ENCODE data around the gene LRCH4.

LRCH4 gene

DNA sequence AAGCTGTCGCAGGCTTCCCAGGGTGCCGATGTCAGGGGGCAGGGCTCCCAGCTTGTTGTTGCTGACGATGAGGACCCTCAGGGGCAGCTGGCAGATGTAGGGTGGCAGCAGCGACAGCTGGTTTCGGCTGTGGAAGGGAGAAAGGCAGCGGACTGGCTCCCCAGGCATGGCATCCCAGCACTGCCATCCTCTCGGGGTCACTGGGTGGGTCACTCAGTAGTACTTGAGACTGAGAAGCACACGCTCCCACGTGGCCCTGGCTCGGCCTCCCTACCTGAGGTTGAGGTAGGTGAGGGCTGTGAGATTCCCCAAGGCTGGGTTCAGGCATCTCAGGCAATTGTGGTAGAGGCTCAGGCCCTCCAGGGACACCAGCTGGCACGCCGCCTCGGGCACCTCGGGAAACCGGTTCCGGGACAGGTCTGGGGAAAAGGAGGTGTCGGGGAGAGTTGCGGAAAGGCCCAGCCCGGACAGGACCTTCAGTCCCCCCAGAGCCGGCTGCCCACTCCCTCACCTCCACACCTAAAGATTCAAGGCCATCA, 3.8 kb downstream of the LRCH4 start:
- no peak for DNase-seq

DNA sequence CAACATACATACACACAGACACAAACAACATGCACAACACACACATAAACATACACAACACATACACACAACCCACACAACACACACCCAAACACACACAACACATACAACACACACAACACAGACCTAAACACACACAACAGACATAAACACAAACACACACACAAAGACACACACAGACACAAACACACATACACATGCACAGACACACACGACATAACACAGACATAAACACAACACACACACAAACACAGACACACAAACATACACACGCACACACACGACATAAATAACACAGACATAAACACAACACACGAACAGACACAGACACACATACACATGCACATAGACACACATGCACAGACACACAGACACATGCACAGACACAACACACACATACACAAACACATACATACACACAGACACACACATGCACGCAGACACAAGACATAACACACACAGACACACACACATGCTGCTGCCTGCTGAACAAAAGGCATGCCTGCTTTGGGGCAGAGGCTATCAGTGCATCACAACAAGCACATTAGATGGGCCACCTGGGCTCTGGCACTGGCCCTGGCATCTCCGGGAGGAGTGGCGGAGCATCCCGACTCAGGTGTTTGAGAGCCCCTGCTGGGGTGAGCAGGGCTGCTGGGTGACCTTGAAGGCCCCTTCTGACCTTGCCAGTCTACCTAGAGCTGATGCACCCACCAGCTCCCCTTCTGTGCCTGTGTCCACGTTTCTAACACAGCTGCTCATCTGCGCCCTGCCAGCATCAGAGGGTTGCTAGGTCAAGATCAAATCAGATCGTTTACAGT, 5.3 kb downstream of the LRCH4 start:
- DNase-seq, result no peak

DNA sequence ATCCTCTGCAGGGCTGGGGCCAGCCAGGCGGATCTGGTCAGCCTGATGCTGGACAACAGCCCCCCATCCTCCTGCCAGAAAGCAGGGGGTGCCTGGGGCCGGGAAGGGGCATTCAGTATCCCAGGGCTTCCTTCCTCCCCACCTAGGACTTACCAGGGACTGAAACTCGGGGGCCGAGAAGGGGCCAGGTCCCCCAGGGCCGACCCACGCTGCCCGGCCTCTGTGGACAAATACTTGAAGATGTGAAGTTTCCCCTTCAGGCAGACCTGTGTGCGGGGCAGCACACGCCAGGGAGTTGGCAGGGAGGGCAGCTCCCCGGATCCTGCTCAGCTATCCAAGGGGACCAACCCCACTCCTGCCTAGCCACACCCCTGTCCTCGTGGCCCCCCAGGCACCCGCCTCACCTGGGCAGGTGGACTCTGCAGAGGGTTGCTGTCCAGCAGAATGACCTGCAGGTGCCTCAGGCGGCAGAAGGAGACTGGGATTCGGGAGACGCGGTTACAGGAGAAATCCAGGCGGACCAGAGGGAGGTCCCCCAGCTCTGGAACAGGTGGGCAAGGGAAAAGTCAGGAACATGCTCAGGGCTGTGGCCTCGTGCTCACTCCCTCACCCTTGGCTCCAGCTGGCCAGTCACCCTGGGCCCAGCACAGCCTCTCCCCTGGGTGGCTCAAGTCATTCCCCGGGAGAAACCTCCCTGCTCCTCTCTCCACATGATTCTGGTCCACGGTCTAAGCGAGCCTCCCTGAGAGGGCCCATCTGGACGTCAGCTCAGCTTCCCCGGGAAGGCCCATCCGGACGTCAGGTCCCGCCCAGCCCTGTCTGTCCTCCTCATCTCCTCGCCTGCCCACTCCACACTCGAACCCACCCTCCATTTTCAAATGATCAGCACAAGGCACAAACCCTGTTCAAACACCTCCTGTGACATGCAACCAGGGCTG, 7.4 kb downstream of the LRCH4 start:
- no peak for DNase-seq

DNA sequence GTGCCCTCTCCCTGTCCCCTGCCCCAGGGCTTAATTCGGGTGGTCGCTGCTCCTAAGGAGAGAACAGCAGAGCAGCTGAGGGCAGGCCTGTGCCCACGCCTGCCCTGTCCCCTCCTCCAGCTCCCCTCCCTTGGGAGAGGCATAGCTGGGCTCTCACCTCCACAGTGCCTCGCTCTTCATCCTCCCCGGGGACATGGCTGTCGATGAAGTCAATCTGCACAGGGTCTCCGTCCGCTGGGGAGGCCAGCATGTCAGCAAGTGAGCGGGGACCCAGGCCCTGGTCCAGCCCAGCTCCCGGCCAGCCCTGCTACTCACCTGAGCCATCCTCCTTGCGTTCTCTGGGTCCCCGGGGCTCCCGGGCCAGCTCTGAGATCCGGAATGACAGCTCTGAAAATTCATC, 8.4 kb downstream of the LRCH4 start:
- no peak for DNase-seq

DNA sequence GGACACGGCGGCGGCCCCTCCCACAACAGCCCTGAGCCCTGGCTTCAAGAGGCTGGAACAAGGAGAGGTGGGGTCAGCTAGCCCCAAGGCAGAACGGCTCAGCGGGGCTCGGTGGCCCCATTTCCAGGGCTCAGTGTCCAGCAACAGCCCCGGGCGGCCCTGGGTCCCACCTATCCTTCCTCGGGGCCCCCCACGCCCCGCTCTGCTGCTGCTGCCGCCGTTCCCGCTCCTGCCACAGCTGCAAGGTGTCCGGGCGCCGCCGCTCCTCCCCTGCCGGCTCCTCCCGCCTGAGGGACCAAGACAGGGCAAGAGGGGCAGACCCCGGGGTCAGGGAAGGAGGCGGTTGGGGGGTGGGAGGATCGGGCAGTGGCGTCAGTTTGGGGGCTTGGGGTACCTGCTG, 8.8 kb downstream of the LRCH4 start:
- DNase-seq, result no peak

DNA sequence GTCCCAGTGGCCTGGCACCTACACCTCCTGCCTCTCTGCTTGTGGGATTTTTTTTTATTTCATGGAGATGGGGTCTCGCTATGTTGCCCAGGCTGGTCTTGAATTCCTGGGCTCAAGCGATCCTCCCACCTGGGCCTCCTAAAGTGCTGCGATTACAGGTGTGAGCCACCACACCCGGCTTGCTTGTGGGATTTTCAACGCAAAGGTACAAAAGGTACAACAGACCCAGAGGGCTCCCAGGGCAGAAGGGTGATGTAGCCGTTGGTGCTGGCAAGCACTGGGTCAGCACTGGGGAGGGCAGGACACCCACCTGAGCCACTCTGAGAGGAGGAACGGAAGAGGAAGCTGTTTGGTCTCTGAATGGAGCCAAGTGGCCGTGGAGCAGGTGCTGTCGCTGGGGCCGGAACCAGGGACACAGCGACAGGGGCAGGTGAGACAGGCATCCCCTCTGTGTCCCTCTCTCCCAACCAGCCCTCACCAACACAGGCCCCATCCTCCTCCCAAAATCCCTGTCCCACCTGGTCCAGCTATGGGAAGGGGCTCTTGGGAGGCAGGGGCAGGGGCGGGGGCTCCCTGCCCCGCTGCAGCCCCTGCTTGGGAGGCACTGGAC, 9.4 kb downstream of the LRCH4 start:
- no peak for DNase-seq

DNA sequence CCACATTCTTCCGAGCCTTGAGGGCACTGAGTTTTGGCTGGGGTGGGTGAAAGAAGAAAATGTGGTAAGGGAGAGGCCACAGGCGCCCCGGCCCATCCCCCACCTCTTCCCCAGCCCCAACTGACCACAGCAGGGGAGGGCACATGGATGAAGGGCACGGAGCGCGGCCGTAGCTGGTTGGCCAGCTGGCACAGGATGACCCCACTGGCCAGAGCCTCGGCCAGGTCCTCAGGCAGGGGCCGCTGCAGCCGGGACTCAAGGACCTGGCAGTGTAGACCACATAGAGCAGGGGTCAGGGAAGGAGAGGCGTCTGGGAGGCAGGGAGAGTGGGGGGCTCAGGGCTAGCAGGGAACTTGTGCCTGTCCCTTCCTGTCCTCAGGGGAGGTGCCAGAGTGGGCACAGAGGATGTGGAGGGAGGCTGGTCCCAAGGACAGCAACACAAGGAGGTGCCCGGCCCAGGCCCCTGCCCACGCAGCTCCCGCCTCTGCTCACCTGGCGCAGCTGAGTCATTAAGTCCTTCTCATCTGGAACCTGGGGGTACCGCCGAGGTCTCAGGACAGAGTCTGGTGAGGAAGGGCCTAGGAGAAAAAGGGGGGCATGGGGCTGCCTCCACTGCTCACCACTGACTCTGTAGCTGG, 10.1 kb downstream of the LRCH4 start:
- DNase-seq, result no peak

DNA sequence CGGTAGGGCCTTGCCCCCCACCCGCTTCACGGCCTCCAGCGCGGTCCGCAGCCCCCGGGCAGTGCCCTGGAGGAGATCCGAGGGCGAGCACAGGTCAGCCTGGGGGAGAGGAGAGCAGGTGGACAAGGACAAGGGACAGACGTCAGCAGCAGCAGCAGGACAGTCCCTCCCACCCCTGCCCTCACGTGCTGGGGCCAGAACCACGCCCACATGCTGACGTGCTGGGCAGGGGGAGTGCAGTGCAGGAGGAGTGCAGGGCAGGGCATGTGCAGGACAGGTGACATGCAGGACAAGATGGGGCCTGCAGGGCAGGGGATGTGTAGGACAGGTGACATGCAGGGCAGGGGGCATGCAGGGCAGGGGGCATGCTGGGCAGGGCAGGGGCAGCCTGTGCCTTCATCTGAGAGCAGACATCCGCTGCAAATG, 10.7 kb downstream of the LRCH4 start:
- no peak for DNase-seq

DNA sequence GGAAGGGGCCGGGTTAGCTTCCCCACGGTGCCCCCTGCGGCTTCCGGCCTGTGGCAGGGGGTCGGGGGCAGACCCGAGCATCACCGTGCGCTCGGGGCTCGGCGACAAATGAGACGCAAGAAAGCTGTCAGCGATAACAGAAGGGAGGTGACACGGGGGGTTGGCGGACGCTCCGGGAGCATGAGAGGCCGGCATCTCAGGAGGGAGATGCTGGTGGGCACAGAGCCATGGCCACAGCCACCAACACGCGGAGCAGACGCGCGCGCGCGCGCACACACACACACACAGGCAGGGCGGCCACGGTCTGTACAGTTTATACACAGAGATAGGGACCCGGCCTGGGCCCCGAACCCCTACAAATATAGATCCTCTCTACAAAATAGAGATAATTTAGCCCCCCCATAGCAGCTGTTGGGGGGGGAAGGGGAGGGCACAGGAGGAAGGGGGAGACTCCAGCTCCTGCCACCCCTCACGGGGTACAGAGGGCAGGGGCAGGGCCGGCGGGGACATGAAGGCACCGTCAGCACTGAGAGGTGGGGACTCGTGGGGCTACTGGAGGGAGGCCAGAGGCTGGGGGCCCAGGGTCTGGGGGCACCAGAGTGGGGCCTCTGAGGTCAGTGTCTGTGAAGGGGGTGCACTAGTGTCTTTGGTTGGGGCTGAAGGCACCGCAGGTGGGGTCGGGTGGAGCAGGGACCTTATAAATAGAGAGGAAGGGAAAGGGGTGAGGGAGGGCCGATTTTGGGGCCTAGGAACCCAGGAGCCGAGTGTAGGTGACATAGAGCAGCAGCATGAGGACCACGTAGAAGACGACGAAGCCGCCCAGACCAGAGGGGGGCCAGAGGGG, 11.3 kb downstream of the LRCH4 start:
- no peak for DNase-seq

DNA sequence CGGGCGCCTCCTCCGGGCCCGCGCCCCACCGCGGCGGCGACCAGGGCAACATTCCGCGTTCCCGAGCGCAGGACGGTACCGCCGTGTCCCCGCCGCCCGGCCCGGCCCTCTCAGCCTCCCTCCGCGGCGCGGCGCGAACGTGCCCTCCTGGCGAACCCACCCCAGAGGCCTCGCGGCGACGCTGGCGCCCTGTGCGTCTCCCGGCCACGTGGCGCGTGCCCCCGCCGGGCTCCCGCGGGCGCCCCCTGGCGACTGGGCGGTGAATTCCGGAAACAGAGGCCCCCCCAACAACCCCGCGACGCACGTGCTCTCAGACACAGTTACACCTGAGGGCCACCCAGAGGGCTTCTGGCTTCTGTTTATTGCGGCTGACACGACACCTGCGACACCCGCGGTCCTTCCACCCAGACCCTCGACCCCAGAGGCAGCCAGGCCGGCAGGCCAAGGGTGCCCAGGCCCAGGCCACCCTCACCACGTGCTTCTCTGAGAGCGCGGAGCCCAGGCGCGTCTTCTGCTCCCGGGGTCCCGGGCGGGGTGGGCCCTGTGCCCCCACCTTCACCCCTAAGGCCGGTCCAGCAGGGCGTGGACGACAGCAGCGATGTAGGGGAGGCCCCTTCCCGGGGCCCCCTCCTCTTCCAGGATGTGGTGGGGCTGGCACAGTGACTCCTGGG, 12.1 kb downstream of the LRCH4 start, which contains the start of gene SAP25:
Gene SAP25, minus strand, starts transcription at position 210 of the 671 bp plus-strand sequence. Its CDS starts 158 bp downstream, at position 52.
- DNase-seq, result no peak

DNA sequence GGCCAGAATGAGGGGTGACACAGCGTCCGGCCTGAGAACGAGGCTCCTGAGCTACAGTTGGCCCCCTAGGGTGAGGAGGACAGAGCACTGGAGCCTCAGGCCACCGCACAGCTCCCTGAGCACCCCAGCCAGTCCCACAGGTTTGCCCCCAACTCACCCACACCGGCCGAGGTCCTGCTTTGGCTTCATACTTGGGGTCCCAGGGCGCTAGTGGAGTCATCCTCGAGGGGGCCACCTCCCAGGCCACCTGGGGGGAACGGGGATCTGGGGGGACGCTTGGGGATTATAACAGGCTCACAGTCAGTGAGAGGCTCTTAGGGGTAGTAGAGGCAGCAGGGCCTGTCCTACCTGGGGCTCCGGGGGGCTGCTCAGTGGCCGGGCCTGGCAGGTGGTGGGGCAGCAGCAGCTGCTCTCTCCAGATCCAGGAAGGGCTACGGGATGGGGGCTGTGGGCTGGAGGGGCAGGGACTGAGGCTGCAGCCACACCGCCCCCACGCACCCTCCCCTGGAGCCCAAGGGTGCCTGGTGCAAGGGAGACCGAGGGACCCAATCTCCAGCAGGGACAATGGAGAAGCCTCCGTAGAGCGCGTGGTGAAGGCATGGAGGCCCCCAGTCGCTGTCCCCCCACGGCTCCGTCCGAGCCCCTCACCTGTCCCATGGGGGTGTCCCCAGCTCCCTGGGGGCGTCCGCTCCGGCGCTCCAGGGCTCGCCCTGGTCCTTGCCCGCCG, 12.8 kb downstream of the LRCH4 start:
- DNase-seq, result no peak

DNA sequence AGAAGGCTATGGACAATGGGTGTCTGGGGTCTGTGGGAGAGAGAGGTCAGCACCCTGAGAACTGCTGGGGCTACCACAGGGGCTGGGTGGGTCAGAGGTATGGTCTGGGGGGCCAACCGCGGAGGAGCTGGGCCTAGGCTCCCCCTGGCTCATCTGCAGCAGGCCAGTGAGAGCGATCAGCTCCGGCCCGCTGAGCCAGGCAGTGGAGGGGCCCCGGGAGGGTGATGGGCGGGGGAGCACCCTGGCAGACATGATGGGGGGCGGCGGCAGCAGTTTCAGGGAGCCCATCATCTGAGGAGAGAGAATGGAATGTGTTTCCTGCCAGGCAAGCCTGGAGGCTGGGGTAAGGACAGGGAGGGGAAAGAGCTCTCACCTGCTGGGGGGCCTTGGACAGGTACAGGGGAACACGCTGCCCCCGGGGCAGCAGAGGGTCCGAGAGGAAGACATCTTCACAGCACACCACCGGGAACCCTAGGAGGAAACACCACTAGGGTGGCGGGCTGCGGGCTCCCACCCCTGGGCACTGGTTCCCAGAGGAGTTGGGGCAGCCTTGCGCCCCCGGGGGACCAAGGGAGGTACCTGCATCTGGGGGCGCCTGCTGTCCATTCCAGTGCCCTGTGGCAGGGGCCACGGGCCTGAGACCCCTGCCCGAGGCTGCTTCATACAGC, 13.5 kb downstream of the LRCH4 start:
- DNase-seq, result no peak

DNA sequence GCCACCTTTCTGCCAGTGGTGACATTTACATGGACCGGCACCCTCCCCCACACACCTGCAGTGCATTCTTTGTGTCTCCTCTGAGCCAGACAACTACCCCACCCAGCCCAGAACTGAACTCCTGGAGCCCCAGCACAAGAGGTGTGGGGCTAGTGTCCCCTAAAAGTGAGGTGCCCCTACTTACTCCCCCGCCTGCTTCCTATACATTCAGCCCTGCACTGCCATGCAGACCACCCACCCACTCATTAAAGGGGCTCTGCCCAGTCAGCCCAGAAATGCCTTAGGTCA, 14.2 kb downstream of the LRCH4 start:
- no peak for DNase-seq

DNA sequence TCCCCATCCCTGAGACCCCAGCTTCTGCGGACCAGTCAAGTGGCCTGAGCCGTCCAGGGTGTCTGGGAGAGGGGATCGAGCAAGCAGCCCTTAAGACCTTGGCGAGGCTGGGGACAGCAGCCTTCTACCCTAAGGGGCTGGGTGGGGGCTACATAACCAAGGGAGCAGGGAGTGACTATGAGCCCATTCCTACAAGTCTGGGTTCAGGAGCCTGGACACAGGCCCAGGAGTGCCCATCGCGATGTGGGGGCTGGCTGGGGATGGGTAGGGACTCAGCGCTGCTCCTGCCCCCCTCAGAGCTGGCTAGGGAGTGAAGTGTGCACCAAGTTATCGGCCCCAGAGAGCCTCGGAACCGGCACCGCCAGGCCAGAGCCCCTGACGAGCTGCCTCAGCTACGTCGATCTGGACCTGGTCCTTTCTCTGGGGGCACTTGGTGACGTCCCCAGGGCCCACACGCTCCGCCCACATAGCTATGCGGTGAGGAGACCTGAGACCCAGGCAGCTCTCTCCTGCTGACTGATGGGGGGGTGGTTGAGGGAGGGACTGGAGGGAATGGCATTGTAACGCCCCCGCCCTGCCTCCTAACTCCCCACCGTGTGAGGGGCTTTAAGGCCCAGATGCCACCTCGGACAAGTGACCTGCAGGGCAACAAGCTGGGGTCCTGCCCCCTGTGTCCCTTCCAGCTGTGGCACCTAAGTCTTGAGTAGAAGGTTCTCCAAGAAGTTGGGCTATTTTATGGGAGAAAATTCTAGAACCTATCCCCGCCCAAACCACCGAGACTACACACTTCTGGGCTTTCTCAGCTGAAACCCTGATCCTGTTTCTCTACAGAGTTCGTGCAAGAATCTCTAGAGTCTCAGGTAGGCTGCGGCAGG, 14.7 kb downstream of the LRCH4 start:
- DNase-seq, result no peak

DNA sequence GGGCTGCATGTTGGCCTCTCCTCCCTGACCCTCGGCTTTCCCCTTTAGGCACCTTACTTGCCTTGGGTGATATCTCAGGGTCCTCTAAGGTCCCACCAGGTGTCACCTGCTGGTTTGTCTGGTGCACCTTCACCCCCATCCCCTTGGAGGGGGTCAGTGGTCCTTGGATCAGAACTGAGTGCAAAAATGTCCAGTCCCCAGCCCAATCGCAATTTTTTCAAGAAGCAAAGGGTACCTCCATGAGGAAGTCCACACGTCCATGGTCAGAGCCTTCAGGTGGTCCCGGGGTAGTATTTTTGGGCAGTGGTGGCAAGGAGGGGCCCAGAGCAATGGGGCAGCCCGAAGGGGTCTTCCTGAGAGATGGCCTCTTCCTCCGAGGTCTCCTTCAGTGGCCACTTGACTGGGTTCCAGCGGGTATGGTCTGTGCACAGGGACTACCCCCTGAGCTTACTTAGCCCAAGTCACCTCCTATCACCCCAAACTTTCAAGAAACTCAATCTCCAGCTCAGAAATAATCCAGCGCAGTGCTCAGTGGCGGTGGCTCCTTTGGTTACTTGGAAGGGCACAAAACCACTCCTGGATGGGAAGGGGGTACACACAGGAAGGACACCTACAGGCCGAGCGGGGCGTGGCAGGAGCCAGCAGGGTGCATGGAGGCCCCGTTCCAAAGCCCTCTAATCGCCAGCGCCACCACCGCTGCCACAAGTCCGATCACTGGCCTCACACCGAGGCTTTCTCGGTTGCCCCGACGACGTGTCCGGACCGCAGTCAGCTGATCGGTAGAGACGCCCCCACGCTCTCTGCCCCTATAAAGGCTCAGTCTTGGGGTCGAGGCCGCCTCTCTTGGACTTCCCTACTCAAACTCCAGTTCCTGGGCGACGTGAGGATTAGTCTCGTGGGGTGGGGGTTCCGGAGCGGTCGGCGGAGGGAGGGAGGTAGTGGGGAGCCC, 16.8 kb downstream of the LRCH4 start:
- peak in 3 of 5 donors; percentile 39 to 48 (median 44) for DNase-seq

DNA sequence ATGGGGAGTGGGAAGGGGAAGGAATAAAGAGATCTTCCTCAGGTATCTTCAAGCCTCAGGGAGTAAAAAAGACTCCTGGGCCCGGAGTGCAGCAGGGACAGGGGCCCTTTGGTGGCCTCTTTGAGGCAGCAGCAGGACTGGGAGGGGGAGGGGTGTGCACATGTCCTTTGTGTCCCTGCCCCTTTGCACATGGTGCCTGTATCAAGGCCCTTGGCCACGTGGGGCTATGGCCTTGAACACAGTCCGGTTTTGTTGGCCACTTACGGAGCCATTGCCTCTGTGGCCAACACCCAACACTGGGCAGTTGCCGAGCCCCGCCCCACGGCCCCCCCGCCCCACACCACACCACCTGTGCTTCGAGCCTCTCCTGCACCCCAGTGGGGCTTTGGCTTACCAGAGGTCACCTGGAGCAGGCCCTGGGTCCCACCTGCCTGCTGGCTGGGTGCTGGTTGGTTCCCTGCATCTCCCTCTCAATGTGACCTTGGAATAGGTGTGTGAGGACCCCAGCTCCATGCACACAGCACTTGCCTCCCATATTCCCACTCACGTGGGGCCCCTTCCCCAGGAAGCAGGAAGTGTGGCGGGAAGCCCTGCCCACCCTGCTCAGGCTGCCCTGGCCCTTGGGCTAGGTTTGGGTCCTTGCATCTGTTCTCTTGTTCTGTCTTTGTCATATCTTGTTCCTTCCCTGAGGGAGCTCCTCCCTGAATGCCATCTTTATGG, 17.6 kb downstream of the LRCH4 start:
- no peak for DNase-seq

DNA sequence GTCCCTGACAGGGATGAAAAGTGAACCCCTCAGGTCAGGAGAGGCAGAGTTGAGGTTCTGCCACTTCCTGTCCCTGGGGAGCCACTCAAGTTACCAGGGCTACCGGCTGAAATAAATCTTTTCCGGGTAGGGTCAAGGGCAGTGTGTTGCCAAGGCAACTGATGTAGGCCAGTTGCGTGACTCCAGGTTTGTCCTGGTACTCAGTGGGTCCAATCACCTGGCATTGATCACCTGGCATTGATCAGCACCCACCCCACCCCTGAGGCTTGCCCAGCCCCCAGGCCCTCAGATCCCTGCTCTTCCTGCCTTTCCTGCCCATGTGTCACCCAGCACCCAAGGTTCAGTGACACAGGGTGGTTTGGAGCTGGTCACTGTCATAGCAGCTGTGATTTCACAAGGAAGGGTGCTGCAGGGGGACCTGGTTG, 18.2 kb downstream of the LRCH4 start:
- no peak for DNase-seq

All from T-helper 1 cell (primary cell).